ENCODE measurements around the gene ZNF274. TPM values are rescaled to one million over a fixed set of nuclear protein-coding genes. Genes with fewer than 3 reads are reported as not detected.
A peak's percentile ranks its signal among the peaks of the same experiment; 100 is the strongest.

ZNF274 gene
- total and polyA plus RNA-seq, 9 of the 15 experiments (the other 6 are each of a cell fraction or from before 2014, with no cell fraction given) = 5.2 to 37.0 (median 28.1) TPM

DNA sequence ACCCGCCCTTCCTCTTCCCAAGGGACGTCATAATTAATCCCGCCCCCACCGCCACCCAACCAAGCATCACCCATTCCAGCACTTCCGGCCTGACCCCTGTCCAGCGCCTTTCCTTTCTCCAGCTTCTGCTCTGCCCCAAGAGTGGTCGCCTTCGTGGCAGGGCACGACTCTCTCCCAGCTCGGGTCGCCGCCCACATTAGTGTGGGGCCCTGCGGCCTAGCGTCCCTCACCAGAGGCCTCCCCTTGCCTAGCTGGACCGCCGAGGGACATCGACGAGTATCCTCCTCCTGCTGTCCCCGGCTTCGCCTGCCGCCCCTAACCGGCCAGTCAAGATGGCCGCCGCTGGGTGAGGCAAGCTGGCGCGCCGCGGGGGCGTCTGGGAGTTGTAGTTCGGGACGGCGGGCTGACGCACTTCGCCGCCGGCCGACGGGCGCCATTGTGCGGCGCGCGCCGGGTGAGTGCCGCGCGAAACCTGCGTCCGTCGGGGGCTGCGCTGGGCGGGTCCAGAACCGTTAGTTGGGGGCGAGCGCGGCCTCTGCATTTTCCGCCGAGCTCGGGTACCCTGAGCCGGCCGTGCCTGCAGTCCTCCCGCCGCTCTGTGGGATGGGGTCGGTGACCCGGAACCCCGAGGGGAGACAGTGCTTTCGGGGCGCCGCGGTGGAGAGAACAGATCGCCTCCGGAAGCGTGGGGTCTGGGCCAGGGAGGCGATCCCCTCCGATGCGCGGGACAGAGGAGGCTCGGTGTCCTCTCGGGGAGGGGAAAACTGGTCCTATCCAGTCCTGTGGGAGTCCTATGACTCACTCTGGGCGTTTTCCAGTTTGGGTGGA lies at the start of gene ZNF274 (continued):
- TF ChIP-seq, protein P1, sequence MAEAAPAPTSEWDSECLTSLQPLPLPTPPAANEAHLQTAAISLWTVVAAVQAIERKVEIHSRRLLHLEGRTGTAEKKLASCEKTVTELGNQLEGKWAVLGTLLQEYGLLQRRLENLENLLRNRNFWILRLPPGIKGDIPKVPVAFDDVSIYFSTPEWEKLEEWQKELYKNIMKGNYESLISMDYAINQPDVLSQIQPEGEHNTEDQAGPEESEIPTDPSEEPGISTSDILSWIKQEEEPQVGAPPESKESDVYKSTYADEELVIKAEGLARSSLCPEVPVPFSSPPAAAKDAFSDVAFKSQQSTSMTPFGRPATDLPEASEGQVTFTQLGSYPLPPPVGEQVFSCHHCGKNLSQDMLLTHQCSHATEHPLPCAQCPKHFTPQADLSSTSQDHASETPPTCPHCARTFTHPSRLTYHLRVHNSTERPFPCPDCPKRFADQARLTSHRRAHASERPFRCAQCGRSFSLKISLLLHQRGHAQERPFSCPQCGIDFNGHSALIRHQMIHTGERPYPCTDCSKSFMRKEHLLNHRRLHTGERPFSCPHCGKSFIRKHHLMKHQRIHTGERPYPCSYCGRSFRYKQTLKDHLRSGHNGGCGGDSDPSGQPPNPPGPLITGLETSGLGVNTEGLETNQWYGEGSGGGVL (CRISPR knock-in tag; IDR thresholded peaks at IDR 0.05) = no peak
- TF ChIP-seq, protein P2, sequence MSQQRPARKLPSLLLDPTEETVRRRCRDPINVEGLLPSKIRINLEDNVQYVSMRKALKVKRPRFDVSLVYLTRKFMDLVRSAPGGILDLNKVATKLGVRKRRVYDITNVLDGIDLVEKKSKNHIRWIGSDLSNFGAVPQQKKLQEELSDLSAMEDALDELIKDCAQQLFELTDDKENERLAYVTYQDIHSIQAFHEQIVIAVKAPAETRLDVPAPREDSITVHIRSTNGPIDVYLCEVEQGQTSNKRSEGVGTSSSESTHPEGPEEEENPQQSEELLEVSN (IDR thresholded peaks at IDR 0.05; ENCODE audit: borderline replicate concordance in 1 of 2, extremely low read depth in 1 of 2, insufficient read depth in 1 of 2, insufficient read length in 1 of 2, low read depth in 1 of 2, low read length in 1 of 2, poor library complexity in 1 of 2, severe bottlenecking in 1 of 2) = peak; percentile 54 to 89
- TF ChIP-seq ZNF780A (CRISPR knock-in tag; IDR thresholded peaks at IDR 0.05) (no peak), CBX5 (IDR thresholded peaks at IDR 0.05; ENCODE audit: borderline replicate concordance, low read depth) (no peak), ZNF12 (CRISPR knock-in tag; IDR thresholded peaks at IDR 0.05) (peak; percentile 54; the same call in 1 of the 2 replicates), SRSF3 (IDR thresholded peaks at IDR 0.05; ENCODE audit: insufficient read depth, low read length) (peak; percentile 80; the same call in 1 of the 2 replicates), RBM15 (IDR thresholded peaks at IDR 0.05; ENCODE audit: insufficient read depth, low read length) (no peak), SUPT5H (IDR thresholded peaks at IDR 0.05) (peak; percentile 98), KLF10 (CRISPR knock-in tag; IDR thresholded peaks at IDR 0.05) (no peak), SMARCC2 (IDR thresholded peaks at IDR 0.05; ENCODE audit: low read depth) (no peak), LEF1 (IDR thresholded peaks at IDR 0.05) (no peak; the same call in 1 of the 2 replicates), MAZ (CRISPR knock-in tag; conservative IDR thresholded peaks at IDR 0.05 in 1 of 2, IDR thresholded peaks at IDR 0.05 in 1 of 2) (peak; percentile 69 to 81), BRD9 (IDR thresholded peaks at IDR 0.05; ENCODE audit: low read depth, partially characterized antibody) (peak; percentile 38)
- TF ChIP-seq, protein P3, sequence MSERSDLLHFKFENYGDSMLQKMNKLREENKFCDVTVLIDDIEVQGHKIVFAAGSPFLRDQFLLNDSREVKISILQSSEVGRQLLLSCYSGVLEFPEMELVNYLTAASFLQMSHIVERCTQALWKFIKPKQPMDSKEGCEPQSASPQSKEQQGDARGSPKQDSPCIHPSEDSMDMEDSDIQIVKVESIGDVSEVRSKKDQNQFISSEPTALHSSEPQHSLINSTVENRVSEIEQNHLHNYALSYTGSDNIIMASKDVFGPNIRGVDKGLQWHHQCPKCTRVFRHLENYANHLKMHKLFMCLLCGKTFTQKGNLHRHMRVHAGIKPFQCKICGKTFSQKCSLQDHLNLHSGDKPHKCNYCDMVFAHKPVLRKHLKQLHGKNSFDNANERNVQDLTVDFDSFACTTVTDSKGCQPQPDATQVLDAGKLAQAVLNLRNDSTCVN (CRISPR knock-in tag; IDR thresholded peaks at IDR 0.05) = 0 out of 2 replicates have a peak, but pooled peaks have one; percentile 6
- TF ChIP-seq, protein P4, sequence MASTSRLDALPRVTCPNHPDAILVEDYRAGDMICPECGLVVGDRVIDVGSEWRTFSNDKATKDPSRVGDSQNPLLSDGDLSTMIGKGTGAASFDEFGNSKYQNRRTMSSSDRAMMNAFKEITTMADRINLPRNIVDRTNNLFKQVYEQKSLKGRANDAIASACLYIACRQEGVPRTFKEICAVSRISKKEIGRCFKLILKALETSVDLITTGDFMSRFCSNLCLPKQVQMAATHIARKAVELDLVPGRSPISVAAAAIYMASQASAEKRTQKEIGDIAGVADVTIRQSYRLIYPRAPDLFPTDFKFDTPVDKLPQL (IDR thresholded peaks at IDR 0.05; ENCODE audit: extremely low read depth, insufficient read length) = no peak
